ENCODE results near the gene FAM114A1. TPM values are rescaled to one million over a fixed set of nuclear protein-coding genes. Genes with fewer than 3 reads are reported as not detected.

The FAM114A1 gene
- total RNA-seq, 1 donor from 2014 or later, result 41.6 TPM

DNA sequence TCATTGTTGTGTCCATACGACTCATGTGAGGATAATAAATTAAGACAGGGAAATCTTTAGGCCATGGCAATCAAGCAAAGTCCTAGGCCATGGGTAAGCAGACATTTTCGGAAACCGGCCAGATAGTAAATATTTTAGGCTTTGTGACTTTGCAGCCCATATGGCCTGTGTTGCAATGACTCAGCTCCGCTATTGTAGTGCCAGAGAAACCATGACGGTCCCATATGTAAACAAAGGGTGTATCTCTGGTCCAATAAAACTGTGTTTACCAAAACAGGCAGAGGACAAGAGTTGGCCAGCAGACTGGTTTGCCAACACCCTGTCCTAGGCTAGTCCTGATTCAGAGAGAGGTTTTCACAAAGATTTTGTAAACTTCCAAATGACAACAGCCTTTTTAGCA lies 5.0 kb downstream of the FAM114A1 start:
- intact Hi-C loops (cut with DNase I), result no loop called here
- no peak overlapping the region for H3K4me3 ChIP-seq
- H3K36me3 ChIP-seq, result peaks cover 4% of the 10 kb centered on the region
- peaks cover 23% of the 10 kb centered on the region for H3K4me1 ChIP-seq
- H3K27ac ChIP-seq, result no peak overlapping the region
- TF ChIP-seq, protein P1, sequence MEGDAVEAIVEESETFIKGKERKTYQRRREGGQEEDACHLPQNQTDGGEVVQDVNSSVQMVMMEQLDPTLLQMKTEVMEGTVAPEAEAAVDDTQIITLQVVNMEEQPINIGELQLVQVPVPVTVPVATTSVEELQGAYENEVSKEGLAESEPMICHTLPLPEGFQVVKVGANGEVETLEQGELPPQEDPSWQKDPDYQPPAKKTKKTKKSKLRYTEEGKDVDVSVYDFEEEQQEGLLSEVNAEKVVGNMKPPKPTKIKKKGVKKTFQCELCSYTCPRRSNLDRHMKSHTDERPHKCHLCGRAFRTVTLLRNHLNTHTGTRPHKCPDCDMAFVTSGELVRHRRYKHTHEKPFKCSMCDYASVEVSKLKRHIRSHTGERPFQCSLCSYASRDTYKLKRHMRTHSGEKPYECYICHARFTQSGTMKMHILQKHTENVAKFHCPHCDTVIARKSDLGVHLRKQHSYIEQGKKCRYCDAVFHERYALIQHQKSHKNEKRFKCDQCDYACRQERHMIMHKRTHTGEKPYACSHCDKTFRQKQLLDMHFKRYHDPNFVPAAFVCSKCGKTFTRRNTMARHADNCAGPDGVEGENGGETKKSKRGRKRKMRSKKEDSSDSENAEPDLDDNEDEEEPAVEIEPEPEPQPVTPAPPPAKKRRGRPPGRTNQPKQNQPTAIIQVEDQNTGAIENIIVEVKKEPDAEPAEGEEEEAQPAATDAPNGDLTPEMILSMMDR (IDR thresholded peaks at IDR 0.05), result no peak
- no peak for DNase-seq
- ATAC-seq, result peak in 1 of 2 donors; percentile 20
- no peaks in the 10 kb centered on the region for H3K27me3 ChIP-seq (ENCODE audit: low read depth)
- H3K9me3 ChIP-seq, result no peaks in the 10 kb centered on the region

- Histone ChIP-seq H3K4me3 (no peak overlapping the region), H3K36me3 (peaks cover 10% of the 10 kb centered on the region), H3K27ac (no peak overlapping the region), H3K9me3 (no peaks in the 10 kb centered on the region), H3K27me3 (ENCODE audit: low read depth) (no peaks in the 10 kb centered on the region), H3K4me1 (peaks cover 22% of the 10 kb centered on the region)
- TF ChIP-seq, protein P1 (IDR thresholded peaks at IDR 0.05), result no peak
- no peak for ATAC-seq
- intact Hi-C loops (cut with DNase I), result no loop called here
- no peak for DNase-seq
Measured at GRCh38 chr4:38873290-38873944, 5.8 kb downstream of the FAM114A1 start.

GRCh38 chr4:38876636-38877035 lies 9.0 kb downstream of the FAM114A1 start:
- Histone ChIP-seq H3K4me3 (no peak overlapping the region), H3K4me1 (peaks cover 13% of the 10 kb centered on the region), H3K36me3 (peaks cover 37% of the 10 kb centered on the region), H3K27me3 (ENCODE audit: low read depth) (no peaks in the 10 kb centered on the region), H3K27ac (no peak overlapping the region), H3K9me3 (no peaks in the 10 kb centered on the region)
- TF ChIP-seq, protein P1 (IDR thresholded peaks at IDR 0.05), result no peak
- ATAC-seq, result no peak
- no peak for DNase-seq
- intact Hi-C loops (cut with DNase I), result no loop called here

GRCh38 chr4:38884254-38884653 lies 16.6 kb downstream of the FAM114A1 start:
- no peak overlapping the region for H3K27ac ChIP-seq
- no peak for DNase-seq
- H3K4me1 ChIP-seq, result peaks cover 9% of the 10 kb centered on the region
- TF ChIP-seq, protein P1 (IDR thresholded peaks at IDR 0.05), result no peak
- ATAC-seq, result no peak
- peaks cover 34% of the 10 kb centered on the region for H3K36me3 ChIP-seq
- intact Hi-C loops (cut with DNase I), result no loop called here
- H3K27me3 ChIP-seq (ENCODE audit: low read depth), result no peaks in the 10 kb centered on the region
- H3K4me3 ChIP-seq, result no peak overlapping the region
- no peaks in the 10 kb centered on the region for H3K9me3 ChIP-seq

DNA sequence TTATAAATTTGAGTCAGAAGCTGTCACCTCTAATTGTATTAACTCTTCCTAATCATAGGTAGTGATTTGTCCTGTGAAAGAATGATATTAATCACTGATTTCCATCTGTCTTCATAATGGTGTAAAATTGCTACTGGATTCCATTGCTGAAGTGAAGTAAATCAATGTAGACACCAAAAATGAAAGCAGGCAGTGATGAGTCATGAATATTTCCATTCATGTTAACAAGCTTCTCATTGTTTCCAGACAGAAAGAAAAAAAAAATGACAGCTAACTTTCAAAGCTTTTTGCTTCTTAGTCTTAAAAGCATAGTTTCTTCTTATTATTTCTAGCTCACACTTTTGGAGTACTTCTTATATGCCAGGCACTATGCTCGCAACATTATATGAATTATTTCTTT lies 21.5 kb downstream of the FAM114A1 start:
- Histone ChIP-seq H3K27ac (no peak overlapping the region), H3K4me3 (no peak overlapping the region), H3K27me3 (ENCODE audit: low read depth) (no peaks in the 10 kb centered on the region), H3K9me3 (no peaks in the 10 kb centered on the region), H3K4me1 (peaks cover 15% of the 10 kb centered on the region), H3K36me3 (peaks cover 21% of the 10 kb centered on the region)
- ATAC-seq, result no peak
- no peak for DNase-seq
- intact Hi-C loops (cut with DNase I), result no loop called here
- TF ChIP-seq, protein P1 (IDR thresholded peaks at IDR 0.05), result no peak

Data from lower lobe of right lung (tissue), 2 donors.